AG04449 (cell line): Measurements from ENCODE around the gene BRF1.

ENCODE experiments used
- CTCF ChIA-PET: fragments of 350-600 bp; formaldehyde crosslinking; extraction: SDS; loops from one replicate; lab custom pipeline; 2021; ENCODE audit warnings: antibody characterized with exemption; lab: Yijun Ruan, JAX
- POLR2A ChIA-PET: fragments of 400-600, 350-600 bp; formaldehyde crosslinking; extraction: SDS; loops from one replicate; lab custom pipeline; 2020; ENCODE audit warnings: antibody characterized with exemption, inconsistent platforms; lab: Yijun Ruan, JAX
- DNase-seq: peaks from one replicate; pipeline ENCODE4 v3.0.0-alpha.2; 2010; ENCODE audit warnings: low read depth, low spot score
- H3K4me3 ChIP-seq: 2 replicates; pipeline ENCODE4 v1.5.1; 2011; ENCODE audit warnings: low read depth, mild to moderate bottlenecking, control low read depth, low read length
- CTCF ChIP-seq: IDR thresholded peaks from one replicate; pipeline ENCODE4 v1.5.1; 2011; ENCODE audit warnings: mild to moderate bottlenecking, moderate library complexity, low read length, control low read depth, inconsistent platforms; ENCODE audit not compliant: insufficient read depth; ENCODE audit errors: missing control alignments

BRF1 gene

GRCh38 chr14:105219753-105220152 lies 81.0 kb downstream of the BRF1 start:
- no peak overlapping the region for H3K4me3 ChIP-seq
- no peak for DNase-seq
- no peak for TF ChIP-seq CTCF
- POLR2A ChIA-PET = no interaction called here
- CTCF ChIA-PET = no interaction called here

GRCh38 chr14:105219043-105219612 lies 81.7 kb downstream of the BRF1 start:
- ChIA-PET POLR2A (no interaction called here), CTCF (no interaction called here)
- no peak for TF ChIP-seq CTCF
- DNase-seq = no peak
- no peak overlapping the region for H3K4me3 ChIP-seq

GRCh38 chr14:105218611-105219010 lies 82.2 kb downstream of the BRF1 start:
- CTCF ChIA-PET = no interaction called here
- no peak for TF ChIP-seq CTCF
- no peak for DNase-seq
- POLR2A ChIA-PET = no interaction called here
- H3K4me3 ChIP-seq = no peak overlapping the region

GRCh38 chr14:105217774-105218173 lies 83.0 kb downstream of the BRF1 start:
- no peak for TF ChIP-seq CTCF
- H3K4me3 ChIP-seq = no peak overlapping the region
- CTCF ChIA-PET = no interaction called here
- POLR2A ChIA-PET = no interaction called here
- DNase-seq = no peak

GRCh38 chr14:105216490-105217247 lies 84.1 kb downstream of the BRF1 start:
- DNase-seq = no peak
- ChIA-PET POLR2A (no interaction called here), CTCF (interaction anchor here (1.3 kb wide), 2 partner anchors 12 to 15 kb away, joined by 4 to 6 read pairs; no protein-coding TSS in a partner anchor)
- no peak overlapping the region for H3K4me3 ChIP-seq
- TF ChIP-seq CTCF = no peak

GRCh38 chr14:105215602-105216001 lies 85.2 kb downstream of the BRF1 start:
- no peak overlapping the region for H3K4me3 ChIP-seq
- ChIA-PET CTCF (no interaction called here), POLR2A (no interaction called here)
- no peak for TF ChIP-seq CTCF
- no peak for DNase-seq
